Breast epithelium (tissue), 3 donors: ENCODE measurements around the gene SCFD1.

Source experiments
- POLR2A ChIP-seq: fragments of 450-650 bp; IDR thresholded peaks from one replicate; pipeline ENCODE4 v1.6.1; 2016; ENCODE audit warnings: antibody characterized with exemption, mild to moderate bottlenecking, moderate library complexity
- POLR2AphosphoS5 ChIP-seq, 3 donors: sonication (generic); formaldehyde crosslinking; IDR thresholded peaks; one replicate each; pipeline ENCODE4 v1.6.1; 2017; ENCODE audit warnings: antibody characterized with exemption in 3 of 3
- TF ChIP-seq, protein P1 (sequence below), 3 donors: fragments of 450-650 bp; IDR thresholded peaks; one replicate each; pipeline ENCODE4 v1.5.1; 2016 to 2017; ENCODE audit warnings: antibody characterized with exemption in 3 of 3, mild to moderate bottlenecking in 3 of 3, moderate library complexity in 3 of 3

- TF ChIP-seq, protein P1, sequence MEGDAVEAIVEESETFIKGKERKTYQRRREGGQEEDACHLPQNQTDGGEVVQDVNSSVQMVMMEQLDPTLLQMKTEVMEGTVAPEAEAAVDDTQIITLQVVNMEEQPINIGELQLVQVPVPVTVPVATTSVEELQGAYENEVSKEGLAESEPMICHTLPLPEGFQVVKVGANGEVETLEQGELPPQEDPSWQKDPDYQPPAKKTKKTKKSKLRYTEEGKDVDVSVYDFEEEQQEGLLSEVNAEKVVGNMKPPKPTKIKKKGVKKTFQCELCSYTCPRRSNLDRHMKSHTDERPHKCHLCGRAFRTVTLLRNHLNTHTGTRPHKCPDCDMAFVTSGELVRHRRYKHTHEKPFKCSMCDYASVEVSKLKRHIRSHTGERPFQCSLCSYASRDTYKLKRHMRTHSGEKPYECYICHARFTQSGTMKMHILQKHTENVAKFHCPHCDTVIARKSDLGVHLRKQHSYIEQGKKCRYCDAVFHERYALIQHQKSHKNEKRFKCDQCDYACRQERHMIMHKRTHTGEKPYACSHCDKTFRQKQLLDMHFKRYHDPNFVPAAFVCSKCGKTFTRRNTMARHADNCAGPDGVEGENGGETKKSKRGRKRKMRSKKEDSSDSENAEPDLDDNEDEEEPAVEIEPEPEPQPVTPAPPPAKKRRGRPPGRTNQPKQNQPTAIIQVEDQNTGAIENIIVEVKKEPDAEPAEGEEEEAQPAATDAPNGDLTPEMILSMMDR (IDR thresholded peaks at IDR 0.05), result no peak
- TF ChIP-seq POLR2A, result no peak
- TF ChIP-seq POLR2AphosphoS5 (IDR thresholded peaks at IDR 0.05), result no peak
Observed at GRCh38 chr14:30680036-30680435, 57.9 kb downstream of the SCFD1 start.
